B cell (primary cell): ENCODE data around the gene VAV2. TPM values are rescaled to one million over a fixed set of nuclear protein-coding genes. Genes with fewer than 3 reads are reported as not detected.

Experiments
- ATAC-seq: fragments of 200-7000 bp; cut with Tn5 transposase; one replicate; pipeline ENCODE4 v1.10.0; 2021; ENCODE audit warnings: low read depth, mild to moderate bottlenecking, moderate number of reproducible peaks, moderate library complexity
- CTCF ChIA-PET: fragments of 350-600 bp; sonication (Branson Sonifier 250); formaldehyde crosslinking; loops from one replicate; lab custom pipeline; 2021; ENCODE audit warnings: antibody characterized with exemption, inconsistent platforms; lab: Charles Lee
- POLR2A ChIA-PET: fragments of 350-600 bp; sonication (Branson Sonifier 250); formaldehyde crosslinking; loops from one replicate; lab custom pipeline; 2021; ENCODE audit warnings: antibody characterized with exemption; lab: Charles Lee
- DNase-seq: peaks from one replicate; pipeline ENCODE4 v3.0.0; 2013
- H2AFZ ChIP-seq: 2 replicates; pipeline ENCODE4 v1.6.1; 2012; ENCODE audit warnings: mild to moderate bottlenecking, low read depth, low read length; ENCODE audit not compliant: insufficient read depth, poor library complexity, severe bottlenecking
- H3K27ac ChIP-seq, 2 donors: 1 replicate in 1 of 2; 2 replicates in 1 of 2; pipeline ENCODE4 v1.5.1; 2012 to 2013; ENCODE audit warnings: low read length in 2 of 2, mild to moderate bottlenecking in 2 of 2, moderate library complexity in 1 of 2
- H3K27me3 ChIP-seq, 4 experiments: fragments of 200-600 bp in 1 of 4; sonication (generic) in 1 of 4; replicated peaks in 1 of 4; 1 replicate in 2 of 4; 2 replicates in 2 of 4; pipeline versions ENCODE4 v1.6.1 to v1.7.0; 2013 to 2016; ENCODE audit warnings: low read length in 3 of 4, mild to moderate bottlenecking in 2 of 4, mixed read lengths in 1 of 4, moderate library complexity in 1 of 4; ENCODE audit not compliant: insufficient read depth in 4 of 4, control insufficient read depth in 3 of 4; ENCODE audit errors: control extremely low read depth in 1 of 4
- H3K36me3 ChIP-seq, 2 experiments: replicated peaks in 1 of 2; 1 replicate in 1 of 2; 2 replicates in 1 of 2; pipeline versions ENCODE4 v1.6.1 to v1.7.1; 2013; ENCODE audit warnings: low read length in 1 of 2; ENCODE audit not compliant: insufficient read depth in 2 of 2, control insufficient read depth in 1 of 2; ENCODE audit errors: control extremely low read depth in 1 of 2, extremely low read depth in 1 of 2
- H3K4me1 ChIP-seq, 2 donors: fragments of 200-600 bp in 1 of 2; sonication (generic) in 1 of 2; 1 replicate in 1 of 2; 2 replicates in 1 of 2; pipeline versions ENCODE4 v1.5.1 to v1.6.1; 2013 to 2017; ENCODE audit warnings: low read length in 2 of 2; ENCODE audit not compliant: control insufficient read depth in 2 of 2, insufficient read depth in 2 of 2
- H3K4me2 ChIP-seq: replicated peaks from 2 replicates; pipeline ENCODE3; 2012; ENCODE audit warnings: mild to moderate bottlenecking, low read depth, low read length; ENCODE audit not compliant: poor library complexity, severe bottlenecking
- H3K4me3 ChIP-seq, 5 experiments: fragments of 200-600 bp in 1 of 5; sonication (generic) in 1 of 5; 1 replicate in 3 of 5; 2 replicates in 2 of 5; pipeline versions ENCODE4 v1.5.1 to v1.7.0; 2011 to 2016; ENCODE audit warnings: low read length in 4 of 5, mild to moderate bottlenecking in 4 of 5, low read depth in 2 of 5, control low read depth in 1 of 5, moderate library complexity in 1 of 5; ENCODE audit not compliant: insufficient read depth in 1 of 5; ENCODE audit errors: control extremely low read depth in 1 of 5, extremely low read depth in 1 of 5
- H3K79me2 ChIP-seq: fragments of 200-600 bp; sonication (generic); one replicate; pipeline ENCODE4 v1.6.0; 2016; ENCODE audit warnings: low read length; ENCODE audit not compliant: control insufficient read depth, insufficient read depth
- H3K9ac ChIP-seq: fragments of 200-600 bp; sonication (generic); 2 replicates; pipeline ENCODE4 v1.6.1; 2017; ENCODE audit warnings: mild to moderate bottlenecking, low read length, moderate library complexity
- H3K9me3 ChIP-seq, 3 donors: one replicate each; pipeline versions ENCODE4 v1.6.1 to v1.7.1; 2013; ENCODE audit warnings: low read length in 2 of 3; ENCODE audit not compliant: control insufficient read depth in 2 of 3, insufficient read depth in 1 of 3; ENCODE audit errors: control extremely low read depth in 1 of 3
- H4K20me1 ChIP-seq: 2 replicates; pipeline ENCODE4 v1.6.0; 2012; ENCODE audit warnings: mild to moderate bottlenecking, low read length; ENCODE audit not compliant: insufficient read depth, control insufficient read depth, poor library complexity, severe bottlenecking
- H3K27ac Mint-ChIP-seq: one replicate; pipeline ENCODE4 v1.8.0; 2021; ENCODE audit warnings: mixed read lengths
- H3K27me3 Mint-ChIP-seq: one replicate; pipeline ENCODE4 v1.8.0; 2021; ENCODE audit warnings: mixed read lengths
- H3K4me1 Mint-ChIP-seq: one replicate; pipeline ENCODE4 v1.8.0; 2021; ENCODE audit warnings: mixed read lengths
- H3K4me3 Mint-ChIP-seq: one replicate; pipeline ENCODE4 v1.8.0; 2021; ENCODE audit warnings: mixed read lengths
- H3K9me3 Mint-ChIP-seq: one replicate; pipeline ENCODE4 v1.8.0; 2022; ENCODE audit warnings: mixed read lengths; ENCODE audit not compliant: insufficient read depth
- CTCF ChIP-seq: fragments of 200-600 bp; IDR thresholded peaks from one replicate; pipeline ENCODE4 v1.8.0; 2022; ENCODE audit warnings: antibody characterized with exemption, mild to moderate bottlenecking
- EZH2 ChIP-seq: IDR thresholded peaks from 2 replicates; pipeline ENCODE4 v1.6.1; 2012; ENCODE audit warnings: borderline replicate concordance, low read depth, mild to moderate bottlenecking, moderate library complexity, low read length; ENCODE audit not compliant: insufficient read depth, poor library complexity, severe bottlenecking
- WGBS: methylation state at CpG from one replicate; pipeline ENCODE4 v1.1.5; 2013; ENCODE audit warnings: missing lambda C conversion rate; ENCODE audit not compliant: insufficient coverage; 5-methylcytosine and 5-hydroxymethylcytosine counted together
- intact Hi-C: fragments of 100-400 bp; cut with micrococcal nuclease; formaldehyde crosslinking; loops from one replicate; pipeline ENCODE4 v1.10.0; 2022
- polyA plus RNA-seq: library from polyadenylated mRNA; depleted of rRNA; stranded (reverse); fragments of >200 nt; gene quantifications from 2 replicates; pipeline ENCODE4 v1.2.3, GENCODE V29; 2012
- total RNA-seq, 2 donors: library from RNA; stranded (reverse); fragments of 120-200 nt in 1 of 2; gene quantifications; 1 replicate in 1 of 2; 2 replicates in 1 of 2; pipeline versions ENCODE4 v1.2.3 to v1.2.4, GENCODE V29; 2013 to 2022

VAV2 gene
- total and polyA plus RNA-seq, 2 donors (not counting 1 experiment from before 2014, with no cell fraction given) = 34.4 to 128 TPM

GRCh38 chr9:133946840-133947486 is 45.2 kb downstream of the VAV2 start:
- no peaks in the 10 kb centered on the region for H3K27me3 ChIP-seq
- H3K9me3 ChIP-seq = no peaks in the 10 kb centered on the region
- H3K27ac Mint-ChIP-seq = peak overlapping the region; percentile 97
- peaks cover 78% of the 10 kb centered on the region for H3K4me1 Mint-ChIP-seq
- H2AFZ ChIP-seq = no peak overlapping the region
- peak overlapping the region; percentile 17 for H3K9ac ChIP-seq
- peaks cover 34 to 67% of the 10 kb centered on the region in 2 donors for H3K4me1 ChIP-seq
- peak overlapping the region; percentile 89 for H3K4me3 Mint-ChIP-seq
- ChIA-PET POLR2A (interaction anchor here (0.7 to 4.2 kb wide), 4 partner anchors 9 to 46 kb away, joined by 3 to 40 read pairs (median 4); no protein-coding TSS in a partner anchor), CTCF (interaction anchor here (1.4 to 4.5 kb wide), 3 partner anchors 9 to 164 kb away, joined by 8 to 43 read pairs (median 38); no protein-coding TSS in a partner anchor)
- intact Hi-C loops = loop anchor here (1.0 to 10.0 kb wide), 4 partner anchors 7 to 118 kb away; partner anchors contain the start of genes BRD3 and VAV2
- H4K20me1 ChIP-seq = peaks cover 91% of the 10 kb centered on the region
- peak overlapping the region; percentile 78 for H3K4me2 ChIP-seq
- H3K27ac ChIP-seq = peak overlapping the region; percentile 75 to 83
- no peaks in the 10 kb centered on the region for H3K9me3 Mint-ChIP-seq
- no peak for ATAC-seq
- peaks cover 0 to 26% of the 10 kb centered on the region in 2 experiments for H3K36me3 ChIP-seq
- H3K79me2 ChIP-seq = peaks cover 100% of the 10 kb centered on the region
- WGBS = 88% methylated on average over 18 of the region's 18 CpGs
- TF ChIP-seq EZH2 (no peak), CTCF (no peak)
- H3K4me3 ChIP-seq = peak overlapping the region in 1 of 5 experiments; percentile 22
- DNase-seq = no peak
- H3K27me3 Mint-ChIP-seq = no peaks in the 10 kb centered on the region
